ENCODE data around the gene BMP6.

- TF ChIP-seq EZH2 (IDR thresholded peaks at IDR 0.05; ENCODE audit: borderline replicate concordance, low read depth, low read length, severe bottlenecking), result no peak
- TF ChIP-seq, protein P1, sequence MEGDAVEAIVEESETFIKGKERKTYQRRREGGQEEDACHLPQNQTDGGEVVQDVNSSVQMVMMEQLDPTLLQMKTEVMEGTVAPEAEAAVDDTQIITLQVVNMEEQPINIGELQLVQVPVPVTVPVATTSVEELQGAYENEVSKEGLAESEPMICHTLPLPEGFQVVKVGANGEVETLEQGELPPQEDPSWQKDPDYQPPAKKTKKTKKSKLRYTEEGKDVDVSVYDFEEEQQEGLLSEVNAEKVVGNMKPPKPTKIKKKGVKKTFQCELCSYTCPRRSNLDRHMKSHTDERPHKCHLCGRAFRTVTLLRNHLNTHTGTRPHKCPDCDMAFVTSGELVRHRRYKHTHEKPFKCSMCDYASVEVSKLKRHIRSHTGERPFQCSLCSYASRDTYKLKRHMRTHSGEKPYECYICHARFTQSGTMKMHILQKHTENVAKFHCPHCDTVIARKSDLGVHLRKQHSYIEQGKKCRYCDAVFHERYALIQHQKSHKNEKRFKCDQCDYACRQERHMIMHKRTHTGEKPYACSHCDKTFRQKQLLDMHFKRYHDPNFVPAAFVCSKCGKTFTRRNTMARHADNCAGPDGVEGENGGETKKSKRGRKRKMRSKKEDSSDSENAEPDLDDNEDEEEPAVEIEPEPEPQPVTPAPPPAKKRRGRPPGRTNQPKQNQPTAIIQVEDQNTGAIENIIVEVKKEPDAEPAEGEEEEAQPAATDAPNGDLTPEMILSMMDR (IDR thresholded peaks at IDR 0.05; ENCODE audit: borderline replicate concordance, extremely low read depth, low read length, poor library complexity, severe bottlenecking), result no peak
Measured at GRCh38 chr6:7920425-7920824, 194.5 kb downstream of the BMP6 start.
